T1000 (cell line): ENCODE measurements around the gene TMEM119.

ENCODE experiments used
- DNase-seq: peaks from one replicate; lab custom pipeline; 2025; ENCODE audit warnings: mixed read lengths; lab: John Stamatoyannopoulos, UW

Gene TMEM119

DNA sequence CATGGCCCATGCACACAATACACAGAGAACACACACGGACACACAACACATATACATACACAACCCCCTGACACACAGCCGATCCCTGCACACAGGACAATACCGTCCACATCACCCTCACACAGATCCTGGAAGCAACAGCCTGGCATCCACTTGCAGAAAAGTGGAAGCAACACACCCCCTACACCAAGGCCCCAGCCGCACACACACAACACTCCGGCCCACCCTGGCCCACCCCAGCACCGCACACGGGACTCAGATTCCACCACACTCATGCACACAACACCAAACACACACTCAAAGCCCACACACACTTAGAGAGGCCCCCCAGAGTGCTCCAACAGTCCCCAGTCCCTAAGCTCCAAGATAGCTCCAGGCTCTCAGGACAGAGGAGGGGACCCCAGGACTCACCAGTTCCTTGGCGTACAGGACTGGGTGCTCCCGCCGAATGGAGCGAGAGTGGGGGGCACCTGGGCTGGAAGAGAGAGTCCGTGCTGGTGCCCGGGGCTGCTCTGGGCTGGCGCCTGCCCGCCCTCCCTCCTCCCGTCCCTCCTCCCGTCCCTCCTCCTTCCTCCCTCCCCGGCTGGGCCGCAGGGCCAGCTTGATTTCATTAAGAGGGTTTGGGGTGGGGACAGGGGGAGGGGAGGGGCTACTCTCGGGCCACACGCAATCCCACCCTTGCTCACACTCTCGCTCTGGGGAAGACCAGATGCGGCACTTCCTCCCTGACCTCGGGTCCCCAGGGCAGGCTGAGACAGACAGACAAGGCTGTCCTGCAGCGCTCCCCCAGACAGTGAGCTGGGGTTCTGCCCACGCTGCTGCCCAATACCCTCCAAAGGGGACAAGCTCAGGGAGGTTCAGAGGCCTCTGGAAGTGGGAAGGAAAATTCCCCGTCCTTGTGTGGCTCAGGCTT lies at the start of gene TMEM119:
TSS of gene TMEM119 (minus strand) at position 526 of the 913 bp plus-strand sequence. CDS start 5,701 bp downstream, outside the sequence.
- DNase-seq, result no peak

- no peak for DNase-seq
These were observed 49.0 kb upstream of the TMEM119 start for GRCh38 chr12:108646600-108647579.

DNA sequence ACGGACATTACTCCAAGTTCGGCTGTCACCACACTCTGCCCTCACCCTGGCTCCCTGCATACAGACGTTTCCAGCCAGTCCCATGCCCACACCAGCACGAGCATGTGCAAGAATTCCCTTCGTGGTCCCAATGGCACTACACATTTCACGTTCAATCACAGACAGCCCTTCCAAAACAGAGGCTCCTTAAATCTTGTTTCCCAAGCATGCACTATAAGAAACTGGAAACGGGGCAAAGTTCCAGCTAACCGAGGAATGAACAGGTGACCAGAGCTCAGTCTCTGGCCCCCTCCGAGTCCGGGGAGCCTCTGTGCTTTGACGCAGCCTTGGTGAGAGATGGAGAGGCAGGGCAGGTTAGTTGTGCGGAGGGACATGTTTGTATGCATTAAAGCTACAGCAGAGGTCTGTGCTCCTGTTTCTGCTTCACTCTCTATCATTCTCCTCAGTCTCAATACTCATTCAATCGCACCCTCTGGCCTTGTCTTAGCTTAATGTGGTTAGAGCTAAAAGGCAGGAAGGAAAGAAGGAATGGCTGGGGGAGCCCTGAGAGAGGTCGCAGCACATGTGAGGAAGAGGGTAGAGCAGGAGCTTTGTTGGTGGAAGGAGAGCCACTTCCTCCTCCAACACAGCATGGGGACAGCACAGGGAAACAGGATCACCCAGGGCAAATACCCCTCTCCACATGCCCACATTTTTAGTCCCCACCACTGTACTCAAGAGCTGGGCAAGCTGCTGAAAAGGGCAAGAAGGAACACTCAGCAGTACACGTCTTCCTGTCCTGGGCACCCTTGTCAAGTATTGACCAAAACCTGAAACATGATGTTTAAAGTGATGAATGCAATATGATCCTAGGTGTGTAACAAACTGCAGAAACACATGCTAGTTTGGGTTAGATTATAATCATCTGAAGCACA lies 48.1 kb upstream of the TMEM119 start:
- no peak for DNase-seq

- DNase-seq, result no peak
These were observed 46.9 kb upstream of the TMEM119 start for GRCh38 chr12:108644811-108645120.

DNA sequence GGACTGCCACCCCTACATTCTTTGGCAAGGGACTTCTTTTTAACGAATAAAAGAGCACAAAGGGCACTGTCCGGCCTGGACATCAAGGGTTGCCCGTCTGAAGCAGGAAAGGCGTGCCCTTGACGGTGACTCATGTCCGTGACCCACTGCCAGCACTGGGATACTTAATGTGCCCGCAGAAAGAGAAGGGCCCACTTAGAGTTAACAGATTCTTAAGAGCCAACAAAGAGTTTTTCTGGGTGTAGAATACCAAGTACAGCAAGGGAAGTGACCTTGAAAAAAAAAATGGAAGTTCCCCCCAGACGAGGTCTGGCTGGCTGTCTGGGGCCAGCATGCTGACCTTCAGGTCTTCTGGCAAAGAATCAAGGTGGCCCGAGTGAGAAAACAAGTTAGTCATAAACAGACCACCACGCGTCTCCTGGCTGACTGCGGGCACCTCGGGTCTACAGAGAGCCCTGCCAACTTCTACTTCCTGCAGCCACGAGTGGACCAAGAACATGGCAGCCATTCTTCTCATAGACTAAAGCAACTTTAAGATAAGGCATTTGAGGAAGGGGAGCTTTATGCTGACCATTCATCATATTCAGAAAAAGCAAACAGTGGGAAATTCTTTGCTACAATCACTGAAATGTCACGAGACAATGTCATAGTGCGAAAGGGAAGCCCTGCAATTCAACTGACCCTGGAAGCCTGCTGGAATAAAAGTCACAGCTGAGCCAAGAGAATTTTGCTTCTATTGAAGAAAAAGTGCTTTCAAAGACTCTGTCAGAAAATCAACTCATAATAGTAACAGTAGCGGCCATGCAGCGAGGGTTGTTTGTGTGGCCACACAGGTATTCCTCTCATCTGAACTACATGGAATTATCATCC lies 46.3 kb upstream of the TMEM119 start:
- DNase-seq, result no peak

GRCh38 chr12:108642899-108643654 lies 45.2 kb upstream of the TMEM119 start:
- no peak for DNase-seq

DNA sequence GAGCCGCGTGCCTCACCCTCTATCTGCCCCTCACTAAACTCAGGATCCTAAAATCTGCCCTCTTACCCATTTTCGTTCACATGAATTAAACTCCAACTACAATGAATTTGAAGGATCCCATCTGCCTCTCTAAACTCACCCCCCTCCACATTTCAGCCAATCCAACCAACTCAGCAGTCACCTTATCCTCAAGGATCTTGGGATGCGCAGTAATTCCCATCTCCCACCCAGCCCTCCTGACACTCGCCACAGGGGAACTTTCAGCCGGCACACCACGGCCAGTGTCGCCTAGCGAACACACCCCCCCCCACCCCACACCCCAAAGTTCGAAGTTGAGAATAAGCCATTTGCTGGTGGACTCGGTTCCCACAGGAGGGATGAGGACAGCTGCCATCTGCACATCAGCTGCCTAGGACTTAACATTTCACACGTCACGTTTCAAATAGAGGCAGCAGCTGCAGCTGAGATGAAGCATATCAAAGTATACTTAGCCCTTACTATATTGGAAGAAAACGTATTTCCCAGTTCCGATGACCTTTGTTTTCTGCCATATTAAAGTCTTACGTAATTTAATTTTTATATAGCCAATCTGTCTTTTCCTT lies 44.5 kb upstream of the TMEM119 start:
- DNase-seq, result no peak

DNA sequence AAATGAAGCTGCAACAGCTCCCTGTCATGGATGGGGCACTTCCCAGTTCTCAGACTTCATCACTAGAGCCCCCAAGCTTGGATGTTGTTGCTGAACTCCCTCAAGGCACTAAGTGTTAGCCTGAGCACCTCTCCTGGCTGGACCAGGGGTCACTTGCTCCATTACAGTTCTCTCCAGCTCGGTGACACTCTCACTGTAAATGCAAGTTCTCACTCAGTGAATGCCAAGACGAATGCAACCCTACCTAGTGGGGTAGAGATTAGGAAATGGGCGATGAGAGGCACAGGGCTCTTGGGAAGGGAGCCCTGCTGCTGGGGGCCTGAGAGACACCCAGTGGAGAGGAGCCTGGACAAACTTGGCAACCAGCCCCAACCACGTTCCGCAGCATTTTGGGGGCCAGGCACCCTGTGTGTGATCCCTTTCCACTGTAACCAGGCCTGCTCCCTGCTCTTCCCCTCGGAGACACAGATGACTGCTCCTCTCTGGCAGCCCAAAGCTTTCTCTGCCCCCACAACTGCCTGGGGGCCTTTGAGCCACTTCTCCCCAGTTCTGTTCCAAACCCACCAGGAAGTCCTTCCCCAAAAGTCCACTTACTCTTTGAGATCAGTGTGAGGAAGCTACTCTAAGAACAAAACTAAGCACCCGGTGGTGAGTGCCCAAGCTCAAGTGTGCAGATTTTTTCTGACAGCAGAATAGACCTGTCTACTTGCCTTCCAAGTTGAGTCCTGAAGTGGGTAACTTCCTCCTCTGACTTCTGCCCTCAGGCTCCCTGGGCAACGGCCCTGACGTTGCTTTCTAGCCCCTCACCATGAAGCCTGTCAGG lies 43.8 kb upstream of the TMEM119 start:
- DNase-seq, result no peak

GRCh38 chr12:108640802-108641445 lies 43.0 kb upstream of the TMEM119 start:
- no peak for DNase-seq

- DNase-seq, result no peak
These were observed 41.3 kb upstream of the TMEM119 start for GRCh38 chr12:108638997-108639822.

DNA sequence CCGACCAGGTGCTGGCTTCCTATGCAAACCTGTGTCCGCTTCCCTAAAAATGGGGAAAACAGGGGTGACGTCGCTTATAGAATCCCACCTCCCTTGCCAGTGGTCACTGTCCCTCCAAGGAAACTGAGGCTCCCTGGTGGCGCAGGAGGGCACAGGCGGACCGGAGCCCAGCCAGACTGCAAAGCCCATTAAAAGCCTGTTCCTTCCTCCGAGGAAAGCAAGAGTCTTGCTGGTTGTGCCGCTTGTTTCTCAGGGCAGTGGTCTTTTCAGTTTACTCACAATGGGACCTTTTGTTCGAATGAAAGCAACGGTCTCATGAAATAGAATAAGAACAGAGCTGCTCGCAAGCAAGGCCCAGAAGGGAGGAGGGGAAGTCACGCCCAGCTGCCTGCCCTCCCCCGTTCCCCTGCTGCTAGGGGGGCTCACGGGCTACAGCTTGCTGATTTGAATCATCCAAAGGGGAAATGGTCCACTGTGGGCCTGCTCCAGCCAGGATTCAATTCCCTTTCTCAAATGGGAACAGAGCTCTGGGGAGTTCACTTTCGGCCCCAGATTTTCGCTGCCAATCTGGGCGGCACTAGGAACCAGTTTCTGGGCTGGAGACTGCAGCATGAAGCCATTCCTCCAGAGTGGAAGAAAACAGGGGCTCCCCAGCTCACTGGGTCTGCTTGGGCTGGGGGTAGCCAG lies 40.4 kb upstream of the TMEM119 start:
- no peak for DNase-seq

DNA sequence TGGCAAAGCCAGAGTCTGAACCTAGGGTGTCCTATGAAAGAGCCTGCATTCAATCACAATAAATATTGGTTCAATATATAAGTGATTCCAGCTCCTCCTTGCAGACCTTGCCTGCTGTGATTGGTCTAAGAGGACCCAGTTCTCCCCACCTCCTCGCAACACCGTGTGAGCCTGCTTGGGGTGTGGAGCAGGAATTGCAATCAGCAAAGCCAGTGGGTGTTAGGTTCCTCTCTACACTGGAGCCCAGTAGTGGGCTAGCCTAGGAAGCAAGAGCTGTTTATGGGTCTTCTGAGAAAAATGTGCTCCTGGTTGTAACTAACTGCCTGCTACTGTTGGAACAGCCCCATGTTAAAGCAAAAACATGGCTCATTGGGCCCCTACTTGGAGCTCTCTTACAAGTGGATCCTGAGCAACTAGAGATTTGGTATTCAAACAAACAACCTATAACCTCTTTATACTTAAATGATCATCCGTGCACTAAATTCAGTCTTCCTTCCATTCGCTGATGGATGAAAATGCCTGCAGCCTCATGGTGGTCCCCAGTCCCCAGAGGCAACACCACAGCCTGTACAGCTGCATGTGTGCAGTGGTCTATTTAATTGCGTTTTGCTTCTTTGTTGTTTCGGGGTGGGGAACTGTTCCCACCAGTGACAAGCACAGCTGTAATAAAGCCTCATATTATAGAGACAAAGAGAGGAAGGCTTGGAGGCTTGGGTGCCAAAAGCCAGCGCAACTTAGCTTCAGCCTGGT lies 39.5 kb upstream of the TMEM119 start:
- no peak for DNase-seq

GRCh38 chr12:108635997-108636808 lies 38.3 kb upstream of the TMEM119 start:
- DNase-seq, result no peak

DNA sequence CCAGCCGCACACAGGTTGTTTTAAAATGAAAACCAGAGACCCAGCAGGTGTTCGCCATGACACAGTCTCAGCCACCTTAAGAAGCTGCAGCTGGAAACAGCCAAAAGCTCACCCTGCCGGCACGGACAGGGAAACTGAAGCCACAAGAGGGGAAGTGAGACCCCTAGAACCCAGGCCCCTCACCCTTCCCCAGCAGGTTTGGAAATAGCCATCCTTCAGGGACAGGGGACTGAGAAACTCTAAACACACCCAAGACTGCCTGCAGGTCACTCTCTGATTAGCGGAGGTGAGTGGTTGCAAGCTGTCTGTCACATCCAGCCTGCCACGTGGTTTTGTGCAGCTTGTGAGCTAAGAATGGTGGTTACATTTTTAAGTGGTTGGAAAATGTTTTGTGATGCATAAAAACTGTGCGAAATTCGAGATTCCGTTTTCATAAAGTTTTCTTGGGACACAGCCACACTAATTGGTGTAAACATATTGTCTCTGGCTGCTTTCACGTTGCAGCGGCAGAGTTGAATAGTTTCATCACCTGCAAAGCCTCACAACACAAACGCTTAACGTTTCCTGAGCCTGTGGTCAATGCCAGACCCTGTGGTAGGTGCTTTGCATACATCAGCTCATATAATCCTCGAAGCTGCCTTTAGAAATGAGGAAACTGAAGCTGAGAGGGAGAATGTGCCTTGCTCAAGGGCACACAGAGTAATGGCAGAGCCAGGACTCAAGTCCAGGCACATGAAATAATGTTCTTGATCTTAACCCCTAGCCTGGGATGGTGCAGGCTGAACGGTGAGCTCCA lies 37.5 kb upstream of the TMEM119 start:
- DNase-seq, result no peak
